H9 (cell line): ENCODE measurements around the gene MUC16. TPM values are rescaled to one million over a fixed set of nuclear protein-coding genes. Genes with fewer than 3 reads are reported as not detected.

Experiments
- DNase-seq: peaks from one replicate; pipeline ENCODE4 v3.0.0-alpha.2; 2017
- H2AFZ ChIP-seq: one replicate; pipeline ENCODE4 v1.6.1; 2013; ENCODE audit warnings: mild to moderate bottlenecking, low read length, control low read depth, moderate library complexity
- H2AK5ac ChIP-seq: 2 replicates; pipeline ENCODE4 v1.6.1; 2013; ENCODE audit warnings: low read length, control low read depth, mixed read lengths; ENCODE audit not compliant: insufficient read length
- H2BK120ac ChIP-seq: one replicate; pipeline ENCODE4 v1.6.1; 2013; ENCODE audit warnings: low read depth, mild to moderate bottlenecking, low read length, control low read depth, inconsistent platforms; ENCODE audit not compliant: poor library complexity, severe bottlenecking
- H2BK12ac ChIP-seq: 2 replicates; pipeline ENCODE4 v1.6.1; 2013; ENCODE audit warnings: low read length, control low read depth, mixed read lengths, low read depth; ENCODE audit not compliant: insufficient read length
- H2BK15ac ChIP-seq: 2 replicates; pipeline ENCODE4 v1.6.1; 2013; ENCODE audit warnings: low read depth, low read length, control low read depth
- H2BK20ac ChIP-seq: one replicate; pipeline ENCODE4 v1.6.1; 2013; ENCODE audit warnings: low read depth, mild to moderate bottlenecking, low read length, control low read depth, inconsistent platforms; ENCODE audit not compliant: poor library complexity, severe bottlenecking
- H2BK5ac ChIP-seq: 2 replicates; pipeline ENCODE4 v1.6.1; 2013; ENCODE audit warnings: low read length, control low read depth, mixed read lengths; ENCODE audit not compliant: insufficient read length
- H3K14ac ChIP-seq: 2 replicates; pipeline ENCODE4 v1.6.1; 2013; ENCODE audit warnings: low read length, control low read depth; ENCODE audit not compliant: insufficient read depth
- H3K18ac ChIP-seq: 2 replicates; pipeline ENCODE4 v1.6.1; 2013; ENCODE audit warnings: low read depth, mild to moderate bottlenecking, mixed read lengths, low read length, control low read depth; ENCODE audit not compliant: insufficient read length
- H3K23ac ChIP-seq: 2 replicates; pipeline ENCODE4 v1.6.1; 2013; ENCODE audit warnings: low read length, control low read depth, mixed read lengths, low read depth; ENCODE audit not compliant: insufficient read length
- H3K23me2 ChIP-seq: 2 replicates; pipeline ENCODE4 v1.6.1; 2013; ENCODE audit warnings: low read depth, mild to moderate bottlenecking, mixed read lengths, low read length, control low read depth; ENCODE audit not compliant: insufficient read length, poor library complexity, severe bottlenecking
- H3K27ac ChIP-seq: 2 replicates; pipeline ENCODE4 v1.5.1; 2013; ENCODE audit warnings: low read length, control low read depth, mixed read lengths, low read depth; ENCODE audit not compliant: insufficient read length
- H3K27me3 ChIP-seq: 2 replicates; pipeline ENCODE4 v1.6.1; 2013; ENCODE audit warnings: low read length, control low read depth, inconsistent platforms; ENCODE audit not compliant: insufficient read depth
- H3K4ac ChIP-seq: 2 replicates; pipeline ENCODE4 v1.6.1; 2013; ENCODE audit warnings: low read depth, mild to moderate bottlenecking, control low read depth, inconsistent platforms, low read length, moderate library complexity
- H3K4me1 ChIP-seq: 2 replicates; pipeline ENCODE4 v1.6.1; 2013; ENCODE audit warnings: low read length, control low read depth, inconsistent platforms; ENCODE audit not compliant: insufficient read depth
- H3K4me2 ChIP-seq: 2 replicates; pipeline ENCODE4 v1.6.1; 2013; ENCODE audit warnings: low read length, control low read depth, mixed read lengths; ENCODE audit not compliant: insufficient read length, insufficient read depth
- H3K56ac ChIP-seq: 2 replicates; pipeline ENCODE4 v1.6.1; 2013; ENCODE audit warnings: low read depth, mild to moderate bottlenecking, mixed read lengths, low read length, control low read depth; ENCODE audit not compliant: insufficient read length
- H3K79me1 ChIP-seq: 2 replicates; pipeline ENCODE4 v1.6.1; 2013; ENCODE audit warnings: low read depth, mild to moderate bottlenecking, moderate library complexity, low read length, control low read depth, inconsistent platforms; ENCODE audit not compliant: insufficient read depth, poor library complexity, severe bottlenecking
- H3K79me2 ChIP-seq: 2 replicates; pipeline ENCODE4 v1.6.1; 2013; ENCODE audit warnings: low read length, control low read depth, inconsistent platforms; ENCODE audit not compliant: insufficient read depth
- H3K9ac ChIP-seq: 2 replicates; pipeline ENCODE4 v1.6.1; 2013; ENCODE audit warnings: low read length, control low read depth, mixed read lengths; ENCODE audit not compliant: insufficient read length; ENCODE audit errors: extremely low read depth
- H3K9me3 ChIP-seq: one replicate; pipeline ENCODE4 v1.6.1; 2013; ENCODE audit warnings: low read depth, low read length, inconsistent platforms; ENCODE audit not compliant: control insufficient read depth
- H3T11ph ChIP-seq: one replicate; pipeline ENCODE4 v1.6.1; 2013; ENCODE audit warnings: mild to moderate bottlenecking, low read length, control low read depth, inconsistent platforms
- H4K20me1 ChIP-seq: one replicate; pipeline ENCODE4 v1.6.1; 2013; ENCODE audit not compliant: control insufficient read depth, insufficient read length, insufficient read depth
- H4K5ac ChIP-seq: 2 replicates; pipeline ENCODE4 v1.6.1; 2013; ENCODE audit warnings: low read depth, mild to moderate bottlenecking, mixed read lengths, low read length, control low read depth; ENCODE audit not compliant: insufficient read length
- H4K8ac ChIP-seq: replicated peaks from 2 replicates; pipeline ENCODE4 v1.6.1; 2013; ENCODE audit warnings: low read length, control low read depth, mixed read lengths, low read depth; ENCODE audit not compliant: insufficient read length
- H4K91ac ChIP-seq: 2 replicates; pipeline ENCODE4 v1.6.1; 2013; ENCODE audit warnings: low read depth, mild to moderate bottlenecking, moderate library complexity, mixed read lengths, low read length, control low read depth; ENCODE audit not compliant: insufficient read length
- H3K27ac Mint-ChIP-seq, 3 experiments: 2 replicates in 2 of 3; 3 replicates in 1 of 3; pipeline ENCODE4 v1.8.0; 2020 to 2021; ENCODE audit warnings: mixed read lengths in 3 of 3, mild to moderate bottlenecking in 1 of 3, moderate library complexity in 1 of 3
- H3K27me3 Mint-ChIP-seq: 2 replicates; pipeline ENCODE4 v1.8.0; 2021; ENCODE audit warnings: low read depth, mild to moderate bottlenecking, moderate library complexity, mixed read lengths
- H3K36me3 Mint-ChIP-seq, 3 experiments: 2 replicates in 2 of 3; 3 replicates in 1 of 3; pipeline ENCODE4 v1.8.0; 2020 to 2021; ENCODE audit warnings: low read depth in 3 of 3, mixed read lengths in 3 of 3; ENCODE audit not compliant: insufficient read depth in 1 of 3
- H3K4me1 Mint-ChIP-seq, 2 experiments: 2 replicates each; pipeline ENCODE4 v1.8.0; 2020; ENCODE audit warnings: mixed read lengths in 2 of 2
- H3K4me3 Mint-ChIP-seq, 2 experiments: 2 replicates in 1 of 2; 3 replicates in 1 of 2; pipeline ENCODE4 v1.8.0; 2020 to 2021; ENCODE audit warnings: mild to moderate bottlenecking in 2 of 2, mixed read lengths in 2 of 2, moderate library complexity in 1 of 2
- H3K9me3 Mint-ChIP-seq, 2 experiments: 2 replicates in 1 of 2; 3 replicates in 1 of 2; pipeline ENCODE4 v1.8.0; 2020; ENCODE audit warnings: mild to moderate bottlenecking in 2 of 2, mixed read lengths in 2 of 2, moderate library complexity in 1 of 2
- WGBS: extraction: QIAGEN DNeasy Blood & Tissue Kit; methylation state at CpG from one replicate; pipeline ENCODE4 v1.1.7; 2013; ENCODE audit warnings: missing lambda C conversion rate, low lambda C conversion rate, mixed read lengths; ENCODE audit not compliant: insufficient read length; ENCODE audit errors: extremely low coverage; 5-methylcytosine and 5-hydroxymethylcytosine counted together
- total RNA-seq: library from RNA; stranded (reverse); gene quantifications from 2 replicates; pipeline ENCODE4 v1.2.1, GENCODE V29; 2021
- TF ChIP-seq, protein P1 (sequence below): fragments of 200-600 bp; sonication (generic); conservative IDR thresholded peaks from 3 replicates; pipeline ENCODE4 v1.8.0; 2021; ENCODE audit warnings: antibody characterized with exemption, mild to moderate bottlenecking

MUC16 gene
- total RNA-seq, 1 experiment from 2014 or later, result 0.22 TPM

DNA sequence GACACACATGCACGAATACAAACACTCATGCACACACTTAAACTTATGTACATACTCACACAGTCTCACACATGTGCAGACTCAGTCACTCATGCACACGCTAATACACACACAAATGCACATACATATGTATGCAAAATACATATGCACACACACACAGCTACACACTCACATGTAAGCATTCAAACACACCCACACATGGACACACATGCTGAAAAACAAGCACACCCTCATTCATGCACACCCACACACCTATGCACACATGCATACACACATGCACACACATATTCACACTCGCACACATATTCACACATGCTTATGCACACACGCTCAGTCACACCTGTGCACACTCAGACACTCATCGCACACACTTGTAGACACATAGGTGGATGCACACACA is 9.3 kb downstream of the MUC16 start:
- Histone ChIP-seq H3K14ac (no peak overlapping the region), H2BK5ac (no peak overlapping the region), H3K23me2 (no peaks in the 10 kb centered on the region), H3K27ac (no peak overlapping the region), H3K4ac (no peak overlapping the region), H4K20me1 (no peaks in the 10 kb centered on the region), H3K56ac (no peak overlapping the region), H2AFZ (no peak overlapping the region), H3K9me3 (no peaks in the 10 kb centered on the region), H2BK120ac (no peak overlapping the region), H2AK5ac (no peak overlapping the region), H4K5ac (no peak overlapping the region), H3T11ph (no peak overlapping the region), H2BK20ac (no peak overlapping the region), H3K9ac (no peak overlapping the region), H3K79me1 (no peaks in the 10 kb centered on the region), H4K8ac (peak overlapping the region; percentile 2), H3K79me2 (no peaks in the 10 kb centered on the region), H3K27me3 (no peaks in the 10 kb centered on the region), H3K4me2 (no peak overlapping the region), H3K23ac (no peak overlapping the region), H3K18ac (no peak overlapping the region), H2BK12ac (no peak overlapping the region), H3K4me1 (no peaks in the 10 kb centered on the region), H2BK15ac (no peak overlapping the region), H4K91ac (no peak overlapping the region)
- H3K27ac Mint-ChIP-seq, result no peak overlapping the region
- no peak overlapping the region for H3K4me3 Mint-ChIP-seq
- DNase-seq, result no peak
- no CpG with 5 or more reads among the region's 5 CpGs for WGBS
- TF ChIP-seq, protein P1, sequence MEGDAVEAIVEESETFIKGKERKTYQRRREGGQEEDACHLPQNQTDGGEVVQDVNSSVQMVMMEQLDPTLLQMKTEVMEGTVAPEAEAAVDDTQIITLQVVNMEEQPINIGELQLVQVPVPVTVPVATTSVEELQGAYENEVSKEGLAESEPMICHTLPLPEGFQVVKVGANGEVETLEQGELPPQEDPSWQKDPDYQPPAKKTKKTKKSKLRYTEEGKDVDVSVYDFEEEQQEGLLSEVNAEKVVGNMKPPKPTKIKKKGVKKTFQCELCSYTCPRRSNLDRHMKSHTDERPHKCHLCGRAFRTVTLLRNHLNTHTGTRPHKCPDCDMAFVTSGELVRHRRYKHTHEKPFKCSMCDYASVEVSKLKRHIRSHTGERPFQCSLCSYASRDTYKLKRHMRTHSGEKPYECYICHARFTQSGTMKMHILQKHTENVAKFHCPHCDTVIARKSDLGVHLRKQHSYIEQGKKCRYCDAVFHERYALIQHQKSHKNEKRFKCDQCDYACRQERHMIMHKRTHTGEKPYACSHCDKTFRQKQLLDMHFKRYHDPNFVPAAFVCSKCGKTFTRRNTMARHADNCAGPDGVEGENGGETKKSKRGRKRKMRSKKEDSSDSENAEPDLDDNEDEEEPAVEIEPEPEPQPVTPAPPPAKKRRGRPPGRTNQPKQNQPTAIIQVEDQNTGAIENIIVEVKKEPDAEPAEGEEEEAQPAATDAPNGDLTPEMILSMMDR, result no peak
- peaks cover 0 to 20% of the 10 kb centered on the region in 2 experiments; a peak in 3 of 5 replicates for H3K9me3 Mint-ChIP-seq
- H3K4me1 Mint-ChIP-seq, result peaks cover 0 to 9% of the 10 kb centered on the region in 2 experiments
- H3K27me3 Mint-ChIP-seq, result peaks cover 1% of the 10 kb centered on the region
- H3K36me3 Mint-ChIP-seq, result no peaks in the 10 kb centered on the region
